GM21423 (cell line): ENCODE results near the gene PRSS22.
A peak's percentile ranks its signal among the peaks of the same experiment; 100 is the strongest.

ENCODE experiments used
- ATAC-seq: cut with Tn5 transposase; IDR thresholded peaks from one replicate; pipeline ENCODE4 v1.9.1; 2021; ENCODE audit warnings: mild to moderate bottlenecking, moderate library complexity; ENCODE audit not compliant: unreplicated experiment

The PRSS22 gene

DNA sequence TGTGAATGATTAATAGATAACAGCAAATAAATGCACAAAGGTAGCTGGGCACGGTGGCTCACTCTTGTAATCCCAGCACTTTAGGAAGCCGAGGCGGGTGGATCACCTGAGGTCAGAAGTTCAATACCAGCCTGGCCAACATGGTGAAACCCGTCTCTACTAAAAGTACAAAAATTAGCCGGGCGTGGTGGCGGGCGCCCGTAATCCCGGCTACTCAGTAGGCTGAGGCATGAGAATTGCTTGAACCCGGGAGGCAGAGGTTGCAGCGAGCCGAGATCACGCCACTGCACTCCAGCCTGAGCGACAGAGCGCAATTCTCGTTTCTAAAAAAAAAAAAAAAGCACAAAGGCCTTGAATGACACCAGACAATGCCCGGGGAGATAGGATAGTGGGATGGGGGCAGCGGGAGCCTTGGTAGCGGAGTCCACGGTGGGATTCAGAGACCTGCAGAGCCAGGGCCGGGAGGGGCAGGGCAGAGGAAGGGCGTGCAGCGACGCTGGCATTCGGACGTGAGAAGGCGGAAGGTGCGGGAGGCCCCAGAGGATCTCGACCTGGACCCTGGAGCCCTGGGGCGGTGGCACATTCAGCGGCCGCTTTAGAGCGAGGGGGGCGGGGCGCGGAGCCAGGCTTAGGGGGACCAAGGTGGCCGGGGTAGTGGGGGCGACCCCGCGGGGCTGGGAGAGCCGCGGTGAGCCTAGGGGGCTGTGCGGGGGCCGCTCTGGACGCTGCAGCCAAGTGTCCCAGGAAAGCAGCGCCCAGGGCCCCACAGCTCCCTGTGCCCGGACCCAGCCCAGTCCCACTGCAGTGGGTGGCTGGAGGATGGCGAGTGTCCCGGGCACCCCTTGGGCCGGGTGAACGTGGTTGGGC lies 24.0 kb upstream of the PRSS22 start:
- no peak for ATAC-seq

GRCh38 chr16:2879854-2880508 lies 22.0 kb upstream of the PRSS22 start:
- ATAC-seq: no peak

DNA sequence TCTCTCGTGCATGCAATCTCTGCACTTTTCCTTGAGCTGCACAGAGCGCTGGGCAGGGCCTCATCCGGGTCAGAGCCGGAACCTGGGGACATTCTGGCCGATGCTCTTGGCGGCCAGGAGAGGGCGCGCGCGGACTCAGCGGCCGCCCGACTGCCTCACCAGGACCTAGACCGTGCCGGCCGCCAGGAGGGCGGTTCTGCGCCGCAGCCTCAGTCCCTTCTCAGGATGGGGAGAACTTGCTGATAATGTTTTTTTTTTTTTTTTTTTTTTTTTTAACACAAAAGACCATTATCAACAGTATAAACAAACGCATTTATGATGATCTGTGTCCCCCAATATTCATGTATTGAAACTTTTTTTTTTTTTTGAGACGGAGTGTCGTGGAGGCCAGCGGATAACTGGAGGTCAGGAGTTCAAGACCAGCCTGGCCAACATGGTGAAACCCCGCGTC lies 17.0 kb upstream of the PRSS22 start:
- peak; percentile 60 for ATAC-seq

GRCh38 chr16:2874032-2874911 lies 16.3 kb upstream of the PRSS22 start:
- no peak for ATAC-seq

DNA sequence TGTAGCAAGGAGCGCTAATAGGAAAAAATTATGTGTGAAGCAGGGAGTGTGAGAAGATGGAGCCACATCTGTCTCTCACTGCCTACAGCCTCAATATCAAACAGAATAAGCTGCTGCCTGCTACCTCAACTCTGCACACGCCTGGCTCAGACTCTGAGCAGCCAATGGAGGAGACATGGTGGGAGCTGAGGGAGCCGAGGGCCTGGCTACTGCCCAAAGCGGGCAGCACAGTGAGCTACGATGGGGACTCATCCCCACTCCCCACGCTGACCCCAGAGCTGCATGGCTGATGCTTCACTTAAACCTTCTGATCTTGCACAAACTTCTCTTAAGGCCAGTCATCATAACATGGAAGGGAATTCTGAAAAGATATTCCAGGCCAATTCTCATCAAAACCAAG lies 14.0 kb upstream of the PRSS22 start:
- no peak for ATAC-seq

DNA sequence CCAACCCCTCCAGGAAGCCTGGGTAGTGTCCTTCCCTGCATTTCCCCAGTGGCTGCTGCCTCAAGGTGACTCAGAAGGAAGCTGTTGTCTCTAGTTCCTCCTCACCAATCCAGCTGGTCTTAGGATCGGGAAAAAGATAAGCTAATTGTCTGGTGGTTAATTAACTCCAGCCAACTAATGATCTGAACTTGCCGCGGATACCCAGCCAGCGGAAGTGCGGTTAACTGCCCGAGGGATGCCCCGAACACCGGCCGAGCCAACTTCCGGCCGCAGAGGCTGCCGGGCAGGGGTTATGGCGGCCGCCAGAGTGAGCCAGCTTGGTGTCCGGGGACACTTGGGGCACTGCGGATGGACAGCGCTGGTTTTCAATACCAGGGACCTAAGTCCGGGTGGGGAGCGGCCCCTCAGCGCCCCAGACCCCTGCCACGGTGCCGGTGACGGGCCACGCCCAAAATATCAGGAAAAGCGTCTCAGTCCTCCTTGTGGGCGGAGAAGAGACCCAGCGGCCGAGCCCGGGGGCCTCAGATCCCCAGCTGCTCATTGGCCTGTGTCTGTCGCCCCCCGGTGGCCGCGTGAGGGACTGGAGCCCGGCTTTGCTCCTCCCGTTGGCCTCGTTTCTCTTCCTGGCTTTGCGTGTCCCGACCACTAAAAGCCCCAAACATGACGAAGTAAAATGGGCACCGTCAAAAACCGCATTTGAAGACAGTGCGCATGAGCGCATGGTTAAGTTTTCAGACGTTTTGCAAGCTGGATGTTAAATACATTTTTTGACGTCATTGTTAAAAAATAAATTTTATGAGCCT lies 10.2 kb upstream of the PRSS22 start:
- peak; percentile 91 for ATAC-seq

- ATAC-seq: no peak
Observed at GRCh38 chr16:2867661-2867986, 9.7 kb upstream of the PRSS22 start.

DNA sequence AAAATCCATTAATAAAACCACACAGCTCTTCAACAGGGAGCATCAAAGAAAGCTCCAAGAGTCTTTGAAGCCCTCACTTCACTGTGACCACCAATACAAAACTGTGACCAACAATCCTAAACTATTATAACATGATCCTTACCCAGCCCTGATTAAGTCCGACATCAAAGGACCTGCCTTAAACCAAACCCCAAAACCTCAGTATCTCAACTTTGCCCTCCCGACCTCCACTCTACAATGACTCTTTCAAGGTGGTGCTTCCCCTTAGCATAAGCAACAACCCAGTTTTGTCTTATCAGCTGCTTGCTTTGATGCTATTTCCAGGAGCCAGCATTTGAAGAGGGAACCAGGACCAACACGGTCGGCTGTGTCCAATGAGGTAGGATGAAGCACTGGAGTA lies 8.5 kb upstream of the PRSS22 start:
- ATAC-seq: no peak

DNA sequence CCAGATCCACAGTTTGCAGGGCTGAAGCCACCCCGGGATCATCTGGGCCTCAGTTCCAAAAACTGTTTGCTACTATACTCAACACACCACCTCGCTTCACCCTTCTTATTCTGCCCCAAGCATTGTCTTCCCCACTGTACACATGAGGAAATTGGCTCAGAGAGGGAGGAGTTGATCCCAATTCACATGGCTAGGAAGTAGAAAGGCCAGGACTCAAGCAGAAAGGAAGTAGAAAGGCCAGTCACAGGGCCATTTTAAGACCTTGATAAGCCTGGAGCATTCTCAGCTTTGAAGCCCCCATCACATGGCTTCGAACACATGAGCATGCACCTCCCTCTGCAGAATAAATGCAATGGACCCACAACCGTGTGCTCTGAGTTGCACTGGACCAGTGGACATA lies 7.7 kb upstream of the PRSS22 start:
- no peak for ATAC-seq

- no peak for ATAC-seq
Observed at GRCh38 chr16:2860826-2861567, 3.0 kb upstream of the PRSS22 start.

DNA sequence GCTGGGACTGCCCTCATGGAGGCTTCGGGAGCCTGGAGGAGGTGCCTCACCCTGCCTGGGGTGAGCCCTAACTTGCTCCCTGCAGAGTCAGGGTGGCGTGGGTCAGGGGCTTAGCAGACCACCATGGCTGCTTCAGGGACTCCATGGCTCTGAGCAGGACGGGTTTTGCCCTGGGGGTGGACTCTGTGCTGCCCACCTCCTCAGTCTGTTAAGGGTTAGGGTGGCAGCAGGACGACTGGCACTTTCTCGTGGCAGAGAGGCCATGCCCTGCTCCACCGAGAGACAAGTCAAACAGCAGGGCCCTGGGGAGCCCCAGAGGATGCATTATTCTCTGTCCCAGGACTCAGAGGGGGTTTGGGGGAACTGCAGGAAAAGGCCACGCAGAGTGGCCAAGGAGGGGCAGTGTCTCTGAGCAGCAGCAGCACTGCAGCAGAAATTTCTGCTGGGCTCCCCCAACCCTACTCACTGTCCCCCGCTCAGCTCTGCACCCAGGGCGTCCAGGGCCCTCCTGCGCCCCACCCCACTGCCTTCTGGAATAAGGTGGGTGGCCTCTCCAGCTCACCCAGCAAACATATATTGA lies 1.8 kb upstream of the PRSS22 start:
- ATAC-seq: no peak

- no peak for ATAC-seq
Observed at GRCh38 chr16:2858245-2859025, 465 bp upstream of the PRSS22 start.

DNA sequence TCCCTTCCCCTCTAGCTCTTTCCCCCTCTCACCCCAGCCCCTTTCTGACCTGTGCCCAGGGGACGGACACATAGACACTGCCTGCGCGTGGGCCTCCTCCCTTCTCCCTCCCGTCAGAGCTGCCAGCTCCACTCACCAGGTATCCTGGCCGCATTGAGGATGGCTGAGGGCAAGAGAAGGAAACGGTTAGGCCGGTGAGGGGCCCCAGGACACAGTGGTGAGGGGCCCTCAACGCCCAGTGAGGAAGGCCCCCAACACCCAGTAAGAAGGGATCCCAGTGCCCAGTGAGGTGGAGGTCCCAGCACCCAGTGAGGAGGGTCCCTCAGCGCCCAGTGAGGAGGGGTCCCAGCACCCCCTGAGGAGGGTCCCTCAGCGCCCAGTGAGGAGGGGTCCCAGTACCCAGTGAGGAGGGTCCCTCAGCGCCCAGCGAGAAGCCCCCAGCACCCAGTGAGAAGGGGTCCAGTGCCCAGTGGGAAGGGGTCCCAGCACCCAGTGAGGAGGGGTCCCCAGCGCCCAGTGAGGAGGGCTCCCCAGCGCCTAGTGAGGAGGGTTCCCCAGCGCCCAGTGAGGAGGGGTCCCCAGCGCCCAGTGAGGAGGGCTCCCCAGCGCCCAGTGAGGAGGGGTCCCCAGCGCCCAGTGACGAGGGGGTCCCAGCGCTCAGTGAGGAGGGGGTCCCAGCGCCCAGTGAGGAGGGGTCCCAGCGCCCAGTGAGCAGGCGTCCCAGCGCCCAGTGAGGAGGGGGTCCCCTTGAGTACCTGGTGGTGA lies 1.1 kb downstream of the PRSS22 start:
- ATAC-seq: no peak

- ATAC-seq: no peak
Observed at GRCh38 chr16:2856061-2856670, 1.8 kb downstream of the PRSS22 start.

- ATAC-seq: no peak
Observed at GRCh38 chr16:2855536-2855935, 2.4 kb downstream of the PRSS22 start.

DNA sequence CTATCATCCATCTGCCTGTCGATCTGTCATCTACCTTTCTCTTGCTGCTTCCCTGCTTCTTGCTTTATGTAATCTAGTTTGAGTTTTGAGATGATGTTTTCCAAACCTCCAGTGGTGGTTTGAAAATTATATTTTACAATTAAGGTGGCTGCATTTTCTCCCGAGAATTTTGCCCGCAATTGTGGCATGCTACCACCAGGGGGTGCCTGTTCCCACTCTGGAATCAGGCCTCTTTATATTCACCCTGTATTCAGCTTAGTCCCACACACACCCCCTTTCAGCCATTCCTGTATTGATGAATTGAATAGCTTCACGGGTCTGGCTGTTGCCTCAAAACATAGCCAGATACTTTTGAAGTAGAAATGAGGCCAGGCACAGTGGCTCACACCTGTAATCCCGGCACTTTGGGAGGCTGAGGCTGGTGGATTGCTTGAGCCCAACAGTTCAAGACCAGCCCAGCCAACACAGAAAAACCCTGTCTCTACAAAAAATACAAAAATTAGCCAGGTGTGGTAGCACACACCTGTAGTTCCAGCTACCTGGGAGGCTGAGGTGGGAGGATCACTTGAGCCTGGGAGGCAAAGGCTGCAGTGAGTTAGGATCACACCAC lies 3.2 kb downstream of the PRSS22 start:
- ATAC-seq: no peak

GRCh38 chr16:2853531-2854073 lies 4.4 kb downstream of the PRSS22 start:
- ATAC-seq: no peak
